Tibial artery (tissue), 4 donors: ENCODE data around the gene STMND1.

Experiments
- DNase-seq, 2 donors: peaks; one replicate each; pipeline ENCODE4 v3.0.0-alpha.2; 2019
- H3K27ac ChIP-seq, 2 donors: fragments of 200-600 bp; sonication (generic) in 1 of 2; 1 replicate in 1 of 2; 2 replicates in 1 of 2; pipeline ENCODE4 v1.5.1; 2018 to 2019; ENCODE audit warnings: mild to moderate bottlenecking in 1 of 2
- H3K27me3 ChIP-seq, 2 donors: fragments of 200-600 bp; sonication (generic) in 1 of 2; one replicate each; pipeline versions ENCODE4 v1.5.1 to v1.6.0; 2016 to 2019
- H3K36me3 ChIP-seq, 3 donors: fragments of 200-600 bp; sonication (generic) in 2 of 3; one replicate each; pipeline ENCODE4 v1.5.1; 2016 to 2019; ENCODE audit warnings: mild to moderate bottlenecking in 2 of 3
- H3K4me1 ChIP-seq, 4 donors: fragments of 200-600 bp; sonication (generic) in 2 of 4; 1 replicate in 3 of 4; 2 replicates in 1 of 4; pipeline ENCODE4 v1.5.1; 2016 to 2019
- H3K4me3 ChIP-seq, 2 donors: fragments of 200-600 bp; sonication (generic) in 1 of 2; 1 replicate in 1 of 2; 2 replicates in 1 of 2; pipeline ENCODE4 v1.5.1; 2018 to 2019; ENCODE audit warnings: mild to moderate bottlenecking in 2 of 2
- H3K9me3 ChIP-seq, 3 donors: fragments of 200-600 bp; sonication (generic) in 1 of 3; one replicate each; pipeline ENCODE4 v1.5.1; 2016 to 2019
- CTCF ChIP-seq, 2 experiments: fragments of 200-600 bp in 1 of 2; fragments of 450-650 bp in 1 of 2; IDR thresholded peaks; one replicate each; pipeline ENCODE4 v1.5.1; 2017 to 2019; ENCODE audit warnings: antibody characterized with exemption in 2 of 2, mild to moderate bottlenecking in 1 of 2, moderate library complexity in 1 of 2
- intact Hi-C: fragments of 100-400 bp; cut with DNase I; formaldehyde crosslinking; loops from one replicate; pipeline ENCODE4 v1.15.0; 2023; ENCODE audit warnings: low total_unique reads

STMND1 gene

GRCh38 chr6:17091122-17091521 lies 10.7 kb upstream of the STMND1 start:
- intact Hi-C loops: loop anchor here (10.0 kb wide), 1 partner anchor 766 kb away; no protein-coding TSS in a partner anchor
- peak in 1 of 2 experiments; percentile 11 for TF ChIP-seq CTCF (IDR thresholded peaks at IDR 0.05)
- Histone ChIP-seq H3K4me1 (no peaks in the 10 kb centered on the region), H3K9me3 (no peaks in the 10 kb centered on the region), H3K36me3 (no peaks in the 10 kb centered on the region), H3K4me3 (no peak overlapping the region), H3K27ac (no peak overlapping the region), H3K27me3 (peaks cover 0 to 4% of the 10 kb centered on the region in 2 donors)
- no peak for DNase-seq

GRCh38 chr6:17093686-17094085 lies 8.2 kb upstream of the STMND1 start:
- no peak overlapping the region for H3K27ac ChIP-seq
- intact Hi-C loops: loop anchor here (1.0 to 10.0 kb wide), 2 partner anchors 319 to 769 kb away; no protein-coding TSS in a partner anchor
- H3K36me3 ChIP-seq: no peaks in the 10 kb centered on the region
- no peak overlapping the region for H3K4me3 ChIP-seq
- H3K4me1 ChIP-seq: no peaks in the 10 kb centered on the region
- H3K27me3 ChIP-seq: no peaks in the 10 kb centered on the region
- TF ChIP-seq CTCF (IDR thresholded peaks at IDR 0.05): no peak
- no peak for DNase-seq
- no peaks in the 10 kb centered on the region for H3K9me3 ChIP-seq

- TF ChIP-seq CTCF (IDR thresholded peaks at IDR 0.05): no peak
- H3K4me3 ChIP-seq: no peak overlapping the region
- no peaks in the 10 kb centered on the region for H3K27me3 ChIP-seq
- H3K27ac ChIP-seq: no peak overlapping the region
- no peak for DNase-seq
- H3K4me1 ChIP-seq: no peaks in the 10 kb centered on the region
- intact Hi-C loops: loop anchor here (10.0 kb wide), 1 partner anchor 771 kb away; no protein-coding TSS in a partner anchor
- H3K9me3 ChIP-seq: no peaks in the 10 kb centered on the region
- no peaks in the 10 kb centered on the region for H3K36me3 ChIP-seq
Observed at GRCh38 chr6:17096096-17096495, 5.8 kb upstream of the STMND1 start.

GRCh38 chr6:17096652-17097051 lies 5.2 kb upstream of the STMND1 start:
- H3K4me3 ChIP-seq: no peak overlapping the region
- no peak overlapping the region for H3K27ac ChIP-seq
- DNase-seq: no peak

GRCh38 chr6:17097982-17098381 lies 3.9 kb upstream of the STMND1 start:
- no peak overlapping the region for H3K27ac ChIP-seq
- H3K36me3 ChIP-seq: no peaks in the 10 kb centered on the region
- H3K4me3 ChIP-seq: no peak overlapping the region
- intact Hi-C loops: loop anchor here (10.0 kb wide), 1 partner anchor 773 kb away; no protein-coding TSS in a partner anchor
- no peak for TF ChIP-seq CTCF (IDR thresholded peaks at IDR 0.05)
- peaks cover 0 to 14% (median 12%) of the 10 kb centered on the region in 4 donors for H3K4me1 ChIP-seq
- DNase-seq: no peak
- H3K27me3 ChIP-seq: peaks cover 0 to 4% of the 10 kb centered on the region in 2 donors
- H3K9me3 ChIP-seq: no peaks in the 10 kb centered on the region

More at GRCh38 chr6:17096652-17097051, 5.2 kb upstream of the STMND1 start:
- Histone ChIP-seq H3K9me3 (no peaks in the 10 kb centered on the region), H3K27me3 (no peaks in the 10 kb centered on the region), H3K4me1 (peaks cover 0 to 5% (median 2%) of the 10 kb centered on the region in 4 donors), H3K36me3 (no peaks in the 10 kb centered on the region)
- no peak for TF ChIP-seq CTCF (IDR thresholded peaks at IDR 0.05)
- intact Hi-C loops: loop anchor here (10.0 kb wide), 1 partner anchor 772 kb away; no protein-coding TSS in a partner anchor
